ENCODE measurements around the gene SPEM3.
"Not testable (repeated sequence)": the region's sequence is repeated elsewhere in the genome, so short reads cannot be mapped to it uniquely, and the experiment has no call there.

Gene SPEM3

DNA sequence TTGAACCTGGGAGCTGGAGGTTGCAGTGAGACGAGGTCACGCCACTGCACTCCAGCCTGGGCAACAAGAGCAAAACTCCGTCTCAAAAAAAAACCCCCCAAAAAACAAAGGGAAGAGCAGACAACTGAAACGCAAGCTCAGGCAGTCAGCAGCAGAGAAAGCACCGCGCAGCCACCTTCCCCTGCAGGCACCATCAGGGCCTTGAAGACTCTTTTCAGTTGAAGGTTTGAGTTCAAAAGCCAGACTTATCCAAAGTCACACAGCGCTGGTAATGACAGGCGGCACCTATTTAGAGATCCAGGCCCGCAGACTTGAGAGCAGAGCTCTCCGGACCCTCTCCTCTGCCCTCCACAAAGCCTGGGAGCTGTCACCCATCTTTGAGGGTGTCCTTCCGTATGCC, 39.6 kb downstream of the SPEM3 start:
- TF ChIP-seq, protein P1, sequence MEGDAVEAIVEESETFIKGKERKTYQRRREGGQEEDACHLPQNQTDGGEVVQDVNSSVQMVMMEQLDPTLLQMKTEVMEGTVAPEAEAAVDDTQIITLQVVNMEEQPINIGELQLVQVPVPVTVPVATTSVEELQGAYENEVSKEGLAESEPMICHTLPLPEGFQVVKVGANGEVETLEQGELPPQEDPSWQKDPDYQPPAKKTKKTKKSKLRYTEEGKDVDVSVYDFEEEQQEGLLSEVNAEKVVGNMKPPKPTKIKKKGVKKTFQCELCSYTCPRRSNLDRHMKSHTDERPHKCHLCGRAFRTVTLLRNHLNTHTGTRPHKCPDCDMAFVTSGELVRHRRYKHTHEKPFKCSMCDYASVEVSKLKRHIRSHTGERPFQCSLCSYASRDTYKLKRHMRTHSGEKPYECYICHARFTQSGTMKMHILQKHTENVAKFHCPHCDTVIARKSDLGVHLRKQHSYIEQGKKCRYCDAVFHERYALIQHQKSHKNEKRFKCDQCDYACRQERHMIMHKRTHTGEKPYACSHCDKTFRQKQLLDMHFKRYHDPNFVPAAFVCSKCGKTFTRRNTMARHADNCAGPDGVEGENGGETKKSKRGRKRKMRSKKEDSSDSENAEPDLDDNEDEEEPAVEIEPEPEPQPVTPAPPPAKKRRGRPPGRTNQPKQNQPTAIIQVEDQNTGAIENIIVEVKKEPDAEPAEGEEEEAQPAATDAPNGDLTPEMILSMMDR (IDR thresholded peaks at IDR 0.05; ENCODE audit: low read depth, low read length), result no peak
- Histone ChIP-seq H3K36me3 (no peaks in the 10 kb centered on the region), H3K4me3 (ENCODE audit: low read depth, low read length) (no peak overlapping the region), H3K27me3 (no peaks in the 10 kb centered on the region), H3K4me1 (no peaks in the 10 kb centered on the region), H3K9me3 (no peaks in the 10 kb centered on the region)
- DNase-seq, result no peak

DNA sequence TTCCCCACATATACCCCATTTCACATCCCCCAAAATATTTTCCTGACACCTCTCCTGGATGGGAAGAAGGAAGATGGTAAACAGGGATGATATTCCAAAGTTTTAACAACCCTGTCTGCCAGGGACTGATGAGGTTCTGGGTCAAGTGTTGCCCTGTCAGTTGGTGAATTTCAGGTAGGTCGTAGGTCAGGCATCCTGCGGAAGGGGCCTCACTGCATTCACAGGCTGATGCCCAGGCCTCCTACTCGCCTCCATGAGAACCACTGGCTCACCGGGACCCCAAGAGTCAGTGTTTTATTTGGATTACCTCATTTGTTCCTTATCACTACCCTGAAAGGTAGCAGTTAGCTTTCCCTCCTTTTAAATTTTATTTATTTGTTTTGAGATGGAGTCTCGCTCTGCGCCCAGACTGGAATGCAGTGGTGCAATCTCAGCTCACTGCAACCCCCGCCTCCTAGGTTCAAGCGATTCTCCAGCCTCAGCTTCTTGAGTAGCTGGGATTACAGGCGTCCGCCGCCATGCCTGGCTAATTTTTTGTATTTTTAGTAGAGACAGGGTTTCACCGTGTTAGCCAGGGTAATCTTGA, 40.2 kb downstream of the SPEM3 start:
- Histone ChIP-seq H3K9me3 (no peaks in the 10 kb centered on the region), H3K4me1 (no peaks in the 10 kb centered on the region), H3K36me3 (no peaks in the 10 kb centered on the region), H3K27me3 (no peaks in the 10 kb centered on the region), H3K4me3 (ENCODE audit: low read depth, low read length) (no peak overlapping the region)
- TF ChIP-seq, protein P1 (IDR thresholded peaks at IDR 0.05; ENCODE audit: low read depth, low read length), result no peak
- no peak for DNase-seq

DNA sequence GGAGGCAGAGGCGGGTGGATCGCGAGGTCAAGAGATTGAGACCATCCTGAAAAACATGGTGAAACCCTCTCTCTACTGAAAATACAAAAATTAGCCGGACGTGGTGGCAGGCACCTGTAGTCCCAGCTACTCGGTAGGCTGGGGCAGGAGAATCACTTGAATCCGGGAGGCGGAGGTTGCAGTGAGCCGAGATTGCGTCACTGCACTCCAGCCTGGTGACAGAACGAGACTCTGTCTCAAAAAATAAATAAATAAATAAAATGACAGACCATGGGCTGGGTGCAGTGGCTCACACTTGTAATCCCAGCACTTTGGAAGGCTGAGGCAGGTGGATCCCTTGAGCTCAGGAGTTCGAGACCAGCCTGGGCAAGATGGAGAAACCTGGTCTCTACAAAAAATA, 41.2 kb downstream of the SPEM3 start:
- not testable (repeated sequence) for H3K27me3 ChIP-seq, H3K36me3 ChIP-seq

DNA sequence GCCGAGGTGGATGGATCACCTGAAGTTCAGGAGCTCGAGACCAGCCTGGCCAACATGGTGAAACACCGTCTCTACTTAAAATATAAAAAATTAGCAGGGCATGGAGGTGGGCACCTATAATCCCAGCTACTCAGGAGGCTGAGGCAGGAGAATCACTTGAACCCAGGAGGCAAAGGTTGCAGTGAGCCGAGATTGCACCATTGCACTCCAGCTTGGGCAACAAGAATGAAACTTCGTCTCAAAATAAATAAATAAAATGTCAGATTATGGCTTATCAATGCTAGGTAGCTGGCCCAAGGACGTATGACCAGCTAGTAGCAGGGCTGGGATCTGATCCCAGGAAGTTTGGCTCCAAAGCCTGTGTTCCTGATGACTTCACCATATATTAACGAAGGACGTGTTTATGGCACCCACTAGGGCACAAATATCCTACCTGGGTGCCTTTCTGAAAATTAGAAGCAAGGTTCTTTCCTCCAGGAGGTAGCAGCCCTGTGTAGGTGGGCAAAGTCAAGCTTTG, 41.9 kb downstream of the SPEM3 start:
- H3K27me3 ChIP-seq; DNase-seq; H3K9me3 ChIP-seq; H3K4me3 ChIP-seq (ENCODE audit: low read depth, low read length); H3K36me3 ChIP-seq; H3K4me1 ChIP-seq: not testable (repeated sequence)

More for the DNA sequence above, 41.2 kb downstream of the SPEM3 start:
- H3K4me1 ChIP-seq; H3K9me3 ChIP-seq; DNase-seq; H3K4me3 ChIP-seq (ENCODE audit: low read depth, low read length): not testable (repeated sequence)

DNA sequence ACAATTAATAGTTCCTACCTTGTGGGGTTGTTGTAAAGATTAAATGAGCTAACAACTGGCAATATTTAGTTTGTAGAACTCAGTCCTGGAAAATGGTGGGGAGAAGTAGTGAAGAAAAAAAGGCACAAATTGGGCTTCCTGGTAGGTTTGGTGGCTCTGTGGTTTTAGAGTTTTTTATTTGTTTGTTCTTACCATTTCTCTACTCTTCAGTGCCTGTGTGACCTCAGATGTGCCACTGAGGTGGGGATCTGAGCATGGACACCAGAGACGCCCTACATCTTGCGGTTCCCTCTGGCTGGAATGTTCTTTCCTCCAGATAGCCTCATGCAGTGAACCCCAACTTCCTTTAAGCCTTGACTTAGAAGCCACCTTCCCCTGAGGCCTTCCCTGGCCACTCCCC, 43.1 kb downstream of the SPEM3 start:
- TF ChIP-seq, protein P1 (IDR thresholded peaks at IDR 0.05; ENCODE audit: low read depth, low read length), result no peak
- Histone ChIP-seq H3K36me3 (no peaks in the 10 kb centered on the region), H3K27me3 (no peaks in the 10 kb centered on the region), H3K4me3 (ENCODE audit: low read depth, low read length) (no peak overlapping the region), H3K9me3 (no peaks in the 10 kb centered on the region), H3K4me1 (no peaks in the 10 kb centered on the region)
- DNase-seq, result no peak

DNA sequence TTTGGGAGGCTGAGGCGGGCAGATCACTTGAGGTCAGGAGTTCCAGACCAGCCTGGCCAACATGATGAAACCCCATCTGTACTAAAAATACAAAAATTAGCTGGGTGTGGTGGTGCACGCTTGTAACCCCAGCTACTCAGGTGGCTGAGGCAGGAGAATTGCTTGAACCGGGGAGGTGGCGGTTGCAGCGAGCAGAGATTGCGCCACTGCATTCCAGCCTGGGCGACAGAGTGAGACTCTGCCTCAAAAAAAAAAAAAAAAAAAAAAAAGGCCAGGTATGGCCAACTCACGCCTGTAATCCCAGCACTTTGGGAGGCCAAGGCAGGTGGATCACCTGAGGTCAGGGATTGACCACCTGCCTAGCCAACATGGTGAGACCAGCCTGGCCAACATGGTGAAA, 46.1 kb downstream of the SPEM3 start:
- H3K4me3 ChIP-seq (ENCODE audit: low read depth, low read length); H3K4me1 ChIP-seq; H3K27me3 ChIP-seq; H3K36me3 ChIP-seq; DNase-seq; H3K9me3 ChIP-seq: not testable (repeated sequence)

- H3K9me3 ChIP-seq, result no peaks in the 10 kb centered on the region
- H3K36me3 ChIP-seq, result no peaks in the 10 kb centered on the region
- TF ChIP-seq, protein P1 (IDR thresholded peaks at IDR 0.05; ENCODE audit: low read depth, low read length), result no peak
- H3K4me1 ChIP-seq, result no peaks in the 10 kb centered on the region
- H3K4me3 ChIP-seq (ENCODE audit: low read depth, low read length), result no peak overlapping the region
- H3K27me3 ChIP-seq, result no peaks in the 10 kb centered on the region
- no peak for DNase-seq
Measured at GRCh38 chr17:7475764-7476422, 47.2 kb downstream of the SPEM3 start.

Measured in BE2C (cell line).